PC-3 (cell line): ENCODE results near the gene CFAP299. TPM values are rescaled to one million over a fixed set of nuclear protein-coding genes. Genes with fewer than 3 reads are reported as not detected.

Experiments
- ATAC-seq: fragments of 200-7000 bp; cut with Tn5 transposase; 2 replicates; pipeline ENCODE4 v1.9.1; 2020; ENCODE audit warnings: mild to moderate bottlenecking, moderate library complexity
- BruUV-seq: library from RNA; stranded (reverse); fragments of 400-500 nt; replicated peaks from 2 replicates; lab custom pipeline; 2021; lab: Mats Ljungman, UMichigan
- CTCF ChIA-PET: fragments of 300-600 bp; sonication (Branson Sonifier 250); formaldehyde crosslinking; loops from one replicate; lab custom pipeline; 2022; ENCODE audit warnings: antibody characterized with exemption; lab: Charles Lee
- POLR2A ChIA-PET: fragments of 300-600 bp; sonication (Branson Sonifier 250); formaldehyde crosslinking; loops from one replicate; lab custom pipeline; 2022; ENCODE audit warnings: antibody characterized with exemption; ENCODE audit not compliant: unreplicated experiment; lab: Charles Lee
- DNase-seq: peaks from one replicate; pipeline ENCODE4 v3.0.0-alpha.2; 2015
- H2AFZ ChIP-seq: fragments of 300-600 bp; sonication (generic); 2 replicates; pipeline ENCODE4 v1.6.0; 2016; ENCODE audit warnings: antibody characterized with exemption, low read length
- H3F3A ChIP-seq: fragments of 300-600 bp; sonication (generic); one replicate; pipeline ENCODE4 v1.6.0; 2017; ENCODE audit warnings: antibody characterized with exemption, low read length, control low read depth, mild to moderate bottlenecking; ENCODE audit not compliant: unreplicated experiment
- H3K27ac ChIP-seq: fragments of 300-600 bp; sonication (generic); 2 replicates; pipeline ENCODE4 v1.5.1; 2016; ENCODE audit warnings: mild to moderate bottlenecking, low read length
- H3K27me3 ChIP-seq: fragments of 300-600 bp; sonication (generic); 2 replicates; pipeline ENCODE4 v1.6.1; 2016; ENCODE audit warnings: low read length, mixed read lengths
- H3K36me3 ChIP-seq: fragments of 300-600 bp; sonication (generic); 2 replicates; pipeline ENCODE4 v1.6.1; 2016; ENCODE audit warnings: low read depth, mixed run types, low read length, mixed read lengths
- H3K4me1 ChIP-seq: fragments of 300-600 bp; sonication (generic); 2 replicates; pipeline ENCODE4 v1.5.1; 2016; ENCODE audit warnings: low read length; ENCODE audit not compliant: insufficient read depth
- H3K4me2 ChIP-seq: fragments of 300-600 bp; sonication (generic); 2 replicates; pipeline ENCODE4 v1.6.0; 2016; ENCODE audit warnings: low read length
- H3K4me3 ChIP-seq: fragments of 300-600 bp; sonication (generic); 2 replicates; pipeline ENCODE4 v1.5.1; 2016; ENCODE audit warnings: mild to moderate bottlenecking, low read length, mixed read lengths
- H3K79me2 ChIP-seq: fragments of 300-600 bp; sonication (generic); 2 replicates; pipeline ENCODE4 v1.6.1; 2017; ENCODE audit warnings: low read length, mixed read lengths
- H3K9ac ChIP-seq: fragments of 300-600 bp; sonication (generic); 2 replicates; pipeline ENCODE4 v1.6.0; 2016; ENCODE audit warnings: mild to moderate bottlenecking, low read length
- H3K9me2 ChIP-seq: fragments of 300-600 bp; sonication (generic); replicated peaks from 2 replicates; pipeline ENCODE4 v1.6.1; 2016; ENCODE audit warnings: mixed run types, low read length, mixed read lengths
- H3K9me3 ChIP-seq: fragments of 300-600 bp; sonication (generic); 2 replicates; pipeline ENCODE4 v1.6.1; 2016; ENCODE audit warnings: low read length, mixed read lengths
- H4K20me1 ChIP-seq: fragments of 300-600 bp; sonication (generic); 2 replicates; pipeline ENCODE4 v1.6.1; 2016; ENCODE audit warnings: low read length, mixed read lengths
- EZH2 ChIP-seq: fragments of 300-600 bp; sonication (generic); IDR thresholded peaks from one replicate; pipeline ENCODE4 v1.6.1; 2017; ENCODE audit warnings: antibody characterized with exemption, mild to moderate bottlenecking, low read length; ENCODE audit not compliant: unreplicated experiment
- EZH2phosphoT487 ChIP-seq: fragments of 300-600 bp; sonication (generic); IDR thresholded peaks from 2 replicates; pipeline ENCODE4 v1.6.1; 2018; ENCODE audit warnings: mild to moderate bottlenecking, antibody characterized with exemption, low read length, borderline replicate concordance
- intact Hi-C: fragments of 100-400 bp; cut with micrococcal nuclease; formaldehyde crosslinking; loops from 2 replicates; pipeline ENCODE4 v1.9.0; 2023
- total RNA-seq: library from RNA; depleted of rRNA; stranded (reverse); fragments of >200 nt; gene quantifications from 2 replicates; pipeline ENCODE4 v1.2.3, GENCODE V29; 2014
- TF ChIP-seq, protein P1 (sequence below): fragments of 300-600 bp; sonication (generic); conservative IDR thresholded peaks from 2 replicates; pipeline ENCODE4 v1.5.1; 2017; ENCODE audit warnings: antibody characterized with exemption, low read depth, mild to moderate bottlenecking, low read length

Gene CFAP299
- total RNA-seq, 1 experiment from 2014 or later = not detected

DNA sequence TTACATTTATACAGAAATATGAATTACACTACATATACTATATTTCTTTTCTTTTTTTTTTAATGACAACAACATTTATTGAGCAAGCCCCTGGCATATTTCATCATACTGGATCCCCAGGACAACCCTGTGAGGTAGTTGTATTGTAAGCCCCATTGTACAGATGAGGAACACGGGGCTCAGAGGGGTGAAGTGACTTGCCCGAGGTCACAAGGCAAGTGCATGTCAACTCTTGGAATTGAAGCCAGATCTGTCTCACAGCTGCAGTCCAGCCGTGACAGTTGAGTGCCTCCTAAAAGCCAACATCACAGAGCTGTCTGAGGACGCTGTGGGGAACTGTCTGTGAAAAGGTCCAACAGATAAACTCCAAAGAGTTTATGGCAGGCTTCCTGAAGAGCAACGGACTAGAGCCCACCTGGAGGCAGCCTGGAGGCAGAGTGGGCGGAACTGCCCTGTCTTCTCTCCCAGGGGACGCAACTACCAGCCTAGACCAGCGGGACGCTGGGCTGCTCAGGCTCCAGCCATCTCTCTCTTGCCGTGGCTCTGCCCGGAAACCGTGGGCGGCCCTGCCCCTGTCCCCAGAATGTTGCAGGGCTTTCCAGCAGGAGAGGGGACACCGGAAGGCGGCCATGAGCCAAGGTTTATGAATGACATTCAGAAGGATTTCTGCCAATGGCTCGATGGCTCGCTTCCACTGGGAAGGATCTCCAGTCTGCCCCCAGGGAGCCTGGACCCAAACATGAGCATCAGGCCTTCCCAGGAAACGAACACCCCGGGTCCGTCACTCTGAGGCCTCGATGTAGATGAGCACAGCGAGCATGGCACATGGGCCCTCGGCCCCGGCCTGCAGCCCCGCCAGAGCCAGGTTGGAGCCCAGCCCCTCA is 50.1 kb downstream of the CFAP299 start:
- intact Hi-C loops = no loop called here
- Histone ChIP-seq H2AFZ (no peak overlapping the region), H4K20me1 (no peaks in the 10 kb centered on the region), H3K79me2 (no peaks in the 10 kb centered on the region), H3K36me3 (no peaks in the 10 kb centered on the region), H3K9me3 (no peaks in the 10 kb centered on the region), H3K9ac (no peak overlapping the region), H3K4me1 (no peaks in the 10 kb centered on the region), H3F3A (no peaks in the 10 kb centered on the region), H3K4me3 (no peak overlapping the region), H3K27me3 (no peaks in the 10 kb centered on the region), H3K27ac (no peak overlapping the region), H3K9me2 (no peaks in the 10 kb centered on the region), H3K4me2 (no peak overlapping the region)
- DNase-seq = no peak
- CTCF ChIA-PET = no interaction called here
- POLR2A ChIA-PET = no interaction called here
- TF ChIP-seq EZH2phosphoT487 (no peak), EZH2 (no peak)
- TF ChIP-seq, protein P1, sequence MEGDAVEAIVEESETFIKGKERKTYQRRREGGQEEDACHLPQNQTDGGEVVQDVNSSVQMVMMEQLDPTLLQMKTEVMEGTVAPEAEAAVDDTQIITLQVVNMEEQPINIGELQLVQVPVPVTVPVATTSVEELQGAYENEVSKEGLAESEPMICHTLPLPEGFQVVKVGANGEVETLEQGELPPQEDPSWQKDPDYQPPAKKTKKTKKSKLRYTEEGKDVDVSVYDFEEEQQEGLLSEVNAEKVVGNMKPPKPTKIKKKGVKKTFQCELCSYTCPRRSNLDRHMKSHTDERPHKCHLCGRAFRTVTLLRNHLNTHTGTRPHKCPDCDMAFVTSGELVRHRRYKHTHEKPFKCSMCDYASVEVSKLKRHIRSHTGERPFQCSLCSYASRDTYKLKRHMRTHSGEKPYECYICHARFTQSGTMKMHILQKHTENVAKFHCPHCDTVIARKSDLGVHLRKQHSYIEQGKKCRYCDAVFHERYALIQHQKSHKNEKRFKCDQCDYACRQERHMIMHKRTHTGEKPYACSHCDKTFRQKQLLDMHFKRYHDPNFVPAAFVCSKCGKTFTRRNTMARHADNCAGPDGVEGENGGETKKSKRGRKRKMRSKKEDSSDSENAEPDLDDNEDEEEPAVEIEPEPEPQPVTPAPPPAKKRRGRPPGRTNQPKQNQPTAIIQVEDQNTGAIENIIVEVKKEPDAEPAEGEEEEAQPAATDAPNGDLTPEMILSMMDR = no peak
- ATAC-seq = no peak
- no TSS peak for BruUV-seq

- Histone ChIP-seq H3K4me2 (no peak overlapping the region), H2AFZ (no peak overlapping the region), H4K20me1 (no peaks in the 10 kb centered on the region), H3K4me3 (no peak overlapping the region), H3F3A (no peaks in the 10 kb centered on the region), H3K9me2 (no peaks in the 10 kb centered on the region), H3K27ac (no peak overlapping the region), H3K4me1 (no peaks in the 10 kb centered on the region), H3K79me2 (no peaks in the 10 kb centered on the region), H3K36me3 (no peaks in the 10 kb centered on the region), H3K9ac (no peak overlapping the region), H3K9me3 (no peaks in the 10 kb centered on the region), H3K27me3 (no peaks in the 10 kb centered on the region)
- BruUV-seq = no TSS peak
- intact Hi-C loops = no loop called here
- DNase-seq (no peak), ATAC-seq (no peak)
- ChIA-PET POLR2A (no interaction called here), CTCF (no interaction called here)
- no peak for TF ChIP-seq EZH2phosphoT487
- TF ChIP-seq, protein P1 = no peak
- no peak for TF ChIP-seq EZH2
Observed at GRCh38 chr4:80386281-80386886, 50.9 kb downstream of the CFAP299 start.
